Endothelial cell (in vitro differentiated cells): ENCODE data around the gene TKT. TPM values are rescaled to one million over a fixed set of nuclear protein-coding genes. Genes with fewer than 3 reads are reported as not detected.

Source experiments
- DNase-seq: peaks from one replicate; pipeline ENCODE4 v3.0.0; 2021; ENCODE audit warnings: low spot score
- H3K27ac Mint-ChIP-seq: one replicate; pipeline ENCODE4 v1.8.0; 2021; ENCODE audit warnings: mixed read lengths, inconsistent platforms; ENCODE audit not compliant: unreplicated experiment
- H3K27me3 Mint-ChIP-seq: one replicate; pipeline ENCODE4 v1.8.0; 2021; ENCODE audit warnings: mild to moderate bottlenecking, moderate library complexity, mixed read lengths, inconsistent platforms; ENCODE audit not compliant: unreplicated experiment
- H3K36me3 Mint-ChIP-seq: one replicate; pipeline ENCODE4 v1.8.0; 2021; ENCODE audit warnings: mild to moderate bottlenecking, low read depth, mixed read lengths, inconsistent platforms; ENCODE audit not compliant: unreplicated experiment
- H3K4me1 Mint-ChIP-seq: one replicate; pipeline ENCODE4 v1.8.0; 2021; ENCODE audit warnings: mild to moderate bottlenecking, mixed read lengths, inconsistent platforms; ENCODE audit not compliant: unreplicated experiment
- H3K4me3 Mint-ChIP-seq: one replicate; pipeline ENCODE4 v1.8.0; 2021; ENCODE audit warnings: mild to moderate bottlenecking, mixed read lengths, inconsistent platforms; ENCODE audit not compliant: unreplicated experiment
- H3K9me3 Mint-ChIP-seq: one replicate; pipeline ENCODE4 v1.8.0; 2021; ENCODE audit warnings: mixed read lengths, inconsistent platforms; ENCODE audit not compliant: unreplicated experiment
- CTCF ChIP-seq: fragments of 200-600 bp; sonication (generic); IDR thresholded peaks from one replicate; pipeline ENCODE4 v1.5.0; 2021; ENCODE audit warnings: antibody characterized with exemption; ENCODE audit not compliant: unreplicated experiment
- total RNA-seq: library from RNA; stranded (reverse); fragmentation: NEBNext Ultra II Directional; extraction: Animal tissue kit (Norgen Biotek cat#: 25700); gene quantifications from one replicate; pipeline ENCODE4 v1.2.1, GENCODE V29; 2021; ENCODE audit not compliant: unreplicated experiment

TKT gene
- total RNA-seq, 1 donor from 2014 or later, result 305 TPM

GRCh38 chr3:53221827-53222182, 34.0 kb downstream of the TKT start:
- H3K4me3 Mint-ChIP-seq, result no peak overlapping the region
- DNase-seq, result no peak
- peaks cover 5% of the 10 kb centered on the region for H3K27me3 Mint-ChIP-seq
- no peak overlapping the region for H3K27ac Mint-ChIP-seq
- no peaks in the 10 kb centered on the region for H3K9me3 Mint-ChIP-seq
- peaks cover 18% of the 10 kb centered on the region for H3K36me3 Mint-ChIP-seq
- H3K4me1 Mint-ChIP-seq, result peaks cover 3% of the 10 kb centered on the region
- TF ChIP-seq CTCF, result no peak

- TF ChIP-seq CTCF, result no peak
- Mint-ChIP-seq H3K36me3 (peaks cover 15% of the 10 kb centered on the region), H3K9me3 (no peaks in the 10 kb centered on the region), H3K4me1 (peaks cover 3% of the 10 kb centered on the region), H3K27ac (no peak overlapping the region), H3K27me3 (peaks cover 5% of the 10 kb centered on the region), H3K4me3 (no peak overlapping the region)
- no peak for DNase-seq
These were observed 34.5 kb downstream of the TKT start for GRCh38 chr3:53221345-53221744.

- H3K4me1 Mint-ChIP-seq, result peaks cover 3% of the 10 kb centered on the region
- TF ChIP-seq CTCF, result peak; percentile 86
- peaks cover 5% of the 10 kb centered on the region for H3K27me3 Mint-ChIP-seq
- no peak overlapping the region for H3K27ac Mint-ChIP-seq
- H3K36me3 Mint-ChIP-seq, result peaks cover 3% of the 10 kb centered on the region
- no peak overlapping the region for H3K4me3 Mint-ChIP-seq
- peak; percentile 96 for DNase-seq
- H3K9me3 Mint-ChIP-seq, result no peaks in the 10 kb centered on the region
These were observed 35.8 kb downstream of the TKT start for GRCh38 chr3:53219895-53220483.

- no peak for TF ChIP-seq CTCF
- Mint-ChIP-seq H3K4me1 (peaks cover 3% of the 10 kb centered on the region), H3K27me3 (peaks cover 8% of the 10 kb centered on the region), H3K36me3 (peaks cover 3% of the 10 kb centered on the region), H3K9me3 (no peaks in the 10 kb centered on the region), H3K4me3 (no peak overlapping the region), H3K27ac (no peak overlapping the region)
- no peak for DNase-seq
These were observed 37.7 kb downstream of the TKT start for GRCh38 chr3:53218131-53218530.

GRCh38 chr3:53217175-53217574, 38.6 kb downstream of the TKT start:
- Mint-ChIP-seq H3K27me3 (peaks cover 8% of the 10 kb centered on the region), H3K9me3 (no peaks in the 10 kb centered on the region), H3K4me1 (peaks cover 3% of the 10 kb centered on the region), H3K4me3 (no peak overlapping the region), H3K36me3 (peaks cover 3% of the 10 kb centered on the region), H3K27ac (no peak overlapping the region)
- TF ChIP-seq CTCF, result no peak
- no peak for DNase-seq
